Lower lobe of right lung (tissue), 2 donors: Measurements from ENCODE around the gene TMCC2. TPM values are rescaled to one million over a fixed set of nuclear protein-coding genes. Genes with fewer than 3 reads are reported as not detected.

Source experiments
- ATAC-seq, 2 donors: fragments of 200-7000 bp; cut with Tn5 transposase; one replicate each; pipeline ENCODE4 v1.9.1; 2020 to 2022; ENCODE audit warnings: mild to moderate bottlenecking in 2 of 2, moderate library complexity in 2 of 2
- DNase-seq: peaks from one replicate; pipeline ENCODE4 v3.0.0-alpha.2; 2020
- H3K27ac ChIP-seq: fragments of 200-600 bp; one replicate; pipeline ENCODE4 v1.8.0; 2022
- H3K27me3 ChIP-seq: fragments of 200-600 bp; one replicate; pipeline ENCODE4 v1.8.0; 2022; ENCODE audit warnings: low read depth
- H3K36me3 ChIP-seq: fragments of 200-600 bp; one replicate; pipeline ENCODE4 v1.8.0; 2022; ENCODE audit warnings: mild to moderate bottlenecking
- H3K4me1 ChIP-seq: fragments of 200-600 bp; one replicate; pipeline ENCODE4 v1.8.0; 2022
- H3K4me3 ChIP-seq: fragments of 200-600 bp; one replicate; pipeline ENCODE4 v1.8.0; 2022; ENCODE audit warnings: mild to moderate bottlenecking
- H3K9me3 ChIP-seq: fragments of 200-600 bp; one replicate; pipeline ENCODE4 v1.8.0; 2022
- CTCF ChIP-seq: fragments of 200-600 bp; IDR thresholded peaks from one replicate; pipeline ENCODE4 v1.8.0; 2022; ENCODE audit warnings: antibody characterized with exemption, mild to moderate bottlenecking
- intact Hi-C: fragments of 100-400 bp; cut with DNase I; formaldehyde crosslinking; loops from one replicate; pipeline ENCODE4 v1.11.0; 2022
- total RNA-seq: library from RNA; stranded (reverse); fragmentation: NEBNext Ultra II Directional; extraction: Animal tissue kit (Norgen Biotek cat#: 25700); gene quantifications from one replicate; pipeline ENCODE4 v1.2.1, GENCODE V29; 2021
- donor health status: DM: no; HTN: yes; CAD: no; lungs with severe emphysema.

TMCC2 gene
- total RNA-seq, 1 donor from 2014 or later = 3.0 TPM

DNA sequence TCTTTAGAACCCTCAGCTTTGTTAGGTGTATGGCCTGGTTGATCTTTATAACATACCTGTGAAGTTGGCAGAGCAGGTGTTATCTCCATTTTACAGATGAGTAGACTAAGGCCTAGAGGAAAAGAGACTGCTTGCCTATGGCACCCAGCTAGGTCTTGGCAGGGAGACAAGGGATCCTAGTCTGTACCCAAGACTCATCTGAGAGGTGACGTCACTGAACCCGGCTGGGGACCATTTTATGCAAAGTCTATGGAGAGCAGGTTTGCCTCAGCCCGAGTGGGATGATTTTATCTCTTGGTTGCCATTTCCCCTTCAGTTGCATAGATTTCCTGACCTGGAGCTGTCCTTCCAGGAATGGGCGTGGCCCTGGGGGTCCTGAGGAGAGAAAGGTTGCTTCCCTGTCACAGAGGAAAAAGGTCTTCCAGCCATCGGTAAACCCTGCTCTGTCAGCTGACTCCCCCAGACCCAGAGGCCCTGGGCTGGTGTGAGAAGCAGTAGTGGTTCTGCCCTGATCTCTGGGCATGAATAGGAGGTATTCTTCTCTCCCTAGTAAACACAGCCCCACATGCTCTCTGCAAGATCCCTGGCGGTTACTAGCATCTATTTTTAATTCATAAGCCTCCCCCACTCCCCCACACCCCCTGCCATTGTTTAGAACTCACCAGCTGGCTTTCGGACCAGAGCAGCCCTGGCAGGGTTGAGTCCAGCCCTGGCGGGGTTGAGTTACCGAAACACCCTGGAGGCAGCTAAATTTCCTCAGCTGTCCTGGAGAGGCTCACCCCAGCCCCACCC is 19.6 kb downstream of the TMCC2 start:
- H3K4me1 ChIP-seq = peaks cover 39% of the 10 kb centered on the region
- DNase-seq (no peak), ATAC-seq (peak; percentile 11 to 48)
- H3K27ac ChIP-seq = no peak overlapping the region
- H3K27me3 ChIP-seq = no peaks in the 10 kb centered on the region
- H3K36me3 ChIP-seq = no peaks in the 10 kb centered on the region
- H3K9me3 ChIP-seq = no peaks in the 10 kb centered on the region
- TF ChIP-seq CTCF = no peak
- H3K4me3 ChIP-seq = no peak overlapping the region
- intact Hi-C loops = no loop called here

DNA sequence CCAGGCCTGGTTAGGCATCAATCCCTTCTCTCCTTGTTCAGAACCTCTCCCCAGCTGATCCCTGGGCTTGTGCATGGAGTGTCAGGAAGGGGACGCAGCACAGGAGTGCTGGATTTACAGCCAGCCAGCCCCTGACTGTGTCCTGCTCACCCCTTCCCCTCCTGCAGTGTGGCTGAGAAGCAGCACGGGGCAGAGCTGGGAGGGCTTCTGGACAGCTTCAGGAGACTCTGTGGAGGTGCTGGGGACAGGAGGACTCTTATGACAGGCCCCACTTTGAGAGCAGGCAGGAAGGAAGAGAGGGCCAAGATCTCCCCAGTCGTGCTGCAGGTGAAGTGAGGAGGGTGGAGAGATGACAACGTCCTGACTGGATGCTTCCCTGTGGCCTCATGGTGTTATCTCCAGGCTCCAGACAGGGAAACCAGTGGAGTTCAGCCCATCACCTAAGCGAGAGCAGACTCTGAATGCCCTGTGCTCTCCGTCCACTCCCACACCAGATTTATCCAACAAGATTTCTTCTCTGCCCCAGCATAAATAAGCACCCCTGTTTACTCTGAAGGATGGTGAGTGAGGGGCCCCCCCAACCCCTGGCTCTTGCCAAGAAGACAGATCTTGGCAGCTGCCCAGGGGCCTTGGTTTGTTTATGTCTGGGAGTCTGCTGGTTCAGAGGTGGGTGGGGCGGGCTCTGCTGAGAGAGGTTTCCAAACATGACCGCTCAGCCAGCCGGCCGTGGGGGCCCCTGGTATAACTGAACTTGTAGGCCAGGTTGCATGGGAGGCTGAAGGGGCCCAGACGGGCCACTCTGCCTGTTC is 21.3 kb downstream of the TMCC2 start:
- intact Hi-C loops = no loop called here
- TF ChIP-seq CTCF = no peak
- ATAC-seq (peak; percentile 50 to 68), DNase-seq (peak; percentile 79)
- Histone ChIP-seq H3K27me3 (no peaks in the 10 kb centered on the region), H3K27ac (no peak overlapping the region), H3K9me3 (no peaks in the 10 kb centered on the region), H3K4me1 (peaks cover 39% of the 10 kb centered on the region), H3K36me3 (no peaks in the 10 kb centered on the region), H3K4me3 (no peak overlapping the region)

GRCh38 chr1:205249651-205250050 is 21.9 kb downstream of the TMCC2 start:
- H3K27ac ChIP-seq = no peak overlapping the region

GRCh38 chr1:205250699-205251098 is 23.0 kb downstream of the TMCC2 start:
- intact Hi-C loops = loop anchor here (10.0 kb wide), 1 partner anchor 126 kb away; the partner anchor contains the start of gene RBBP5

More at GRCh38 chr1:205249651-205250050, 21.9 kb downstream of the TMCC2 start:
- Histone ChIP-seq H3K9me3 (no peaks in the 10 kb centered on the region), H3K4me3 (no peak overlapping the region), H3K4me1 (peaks cover 39% of the 10 kb centered on the region), H3K36me3 (no peaks in the 10 kb centered on the region), H3K27me3 (no peaks in the 10 kb centered on the region)
- intact Hi-C loops = loop anchor here (10.0 kb wide), 1 partner anchor 125 kb away; the partner anchor contains the start of gene RBBP5
- no peak for ATAC-seq
- no peak for TF ChIP-seq CTCF
- no peak for DNase-seq

More at GRCh38 chr1:205250699-205251098, 23.0 kb downstream of the TMCC2 start:
- DNase-seq = no peak
- no peak overlapping the region for H3K4me3 ChIP-seq
- H3K9me3 ChIP-seq = no peaks in the 10 kb centered on the region
- no peak overlapping the region for H3K27ac ChIP-seq
- no peaks in the 10 kb centered on the region for H3K36me3 ChIP-seq
- no peak for TF ChIP-seq CTCF
- H3K4me1 ChIP-seq = peaks cover 40% of the 10 kb centered on the region
- no peak for ATAC-seq
- H3K27me3 ChIP-seq = no peaks in the 10 kb centered on the region
